Right cardiac atrium (tissue), 5 donors: ENCODE data around the gene NKIRAS1. TPM values are rescaled to one million over a fixed set of nuclear protein-coding genes. Genes with fewer than 3 reads are reported as not detected.
A peak's percentile ranks its signal among the peaks of the same experiment; 100 is the strongest.

Source experiments
- ATAC-seq, 2 donors: fragments of 200-7000 bp; cut with Tn5 transposase; one replicate each; pipeline versions ENCODE4 v1.8.0 to v1.9.1; 2020; ENCODE audit warnings: moderate library complexity in 2 of 2, mild to moderate bottlenecking in 1 of 2
- DNase-seq, 3 donors: peaks; one replicate each; pipeline ENCODE4 v3.0.0-alpha.2; 2020
- H3K27ac ChIP-seq: one replicate; pipeline ENCODE4 v1.5.1; 2013; ENCODE audit warnings: mild to moderate bottlenecking, low read length, control low read depth, moderate library complexity
- H3K27me3 ChIP-seq: one replicate; pipeline ENCODE4 v1.6.1; 2013; ENCODE audit not compliant: control insufficient read depth, insufficient read depth
- H3K4me1 ChIP-seq: one replicate; pipeline ENCODE4 v1.6.1; 2013; ENCODE audit warnings: low read length; ENCODE audit not compliant: control insufficient read depth, insufficient read depth
- H3K4me3 ChIP-seq: one replicate; pipeline ENCODE4 v1.5.1; 2013; ENCODE audit warnings: low read length, control low read depth
- H3K9me3 ChIP-seq: one replicate; pipeline ENCODE4 v1.6.1; 2013; ENCODE audit warnings: low read length; ENCODE audit not compliant: control insufficient read depth
- WGBS: extraction: QIAGEN DNeasy Blood & Tissue Kit; methylation state at CpG from one replicate; pipeline ENCODE4 v1.1.7; 2013; 5-methylcytosine and 5-hydroxymethylcytosine counted together
- intact Hi-C, 4 donors: fragments of 100-400 bp; cut with DNase I; formaldehyde crosslinking; loops; one replicate each; pipeline versions ENCODE4 v1.11.0 to v1.14.0; 2022 to 2023
- polyA plus RNA-seq: library from polyadenylated mRNA; stranded (reverse); fragments of 200-250 nt; gene quantifications from one replicate; pipeline ENCODE4 v1.2.3, GENCODE V29; 2013
- total RNA-seq, 4 donors: library from RNA; stranded (reverse); fragmentation: NEBNext Ultra II Directional; extraction: Animal tissue kit (Norgen Biotek cat#: 25700); gene quantifications; one replicate each; pipeline ENCODE4 v1.2.1, GENCODE V29; 2021
- donor health status: healthy with polysubstance abuse.
- donor health status: DM: no; HTN: yes; CAD: no.
- donor health status: DM: no; HTN: no; CAD: no.
- donor health status: DM: no; HTN: yes; CAD: no; lungs with severe emphysema.
- donor health status: DM: yes; HTN: yes; CAD: no.

The NKIRAS1 gene
- total and polyA plus RNA-seq, 5 donors = 15.1 to 19.1 (median 17.2) TPM

- Histone ChIP-seq H3K4me3 (no peak overlapping the region), H3K9me3 (no peaks in the 10 kb centered on the region), H3K27ac (no peak overlapping the region), H3K27me3 (no peaks in the 10 kb centered on the region), H3K4me1 (peaks cover 16% of the 10 kb centered on the region)
- whole genome bisulfite sequencing = 70% methylated on average over 4 of the region's 4 CpGs
- intact Hi-C loops = no loop called here
- DNase-seq (no peak), ATAC-seq (peak in 1 of 2 donors; percentile 30)
These were observed 35.9 kb upstream of the NKIRAS1 start for GRCh38 chr3:23952646-23953045.

DNA sequence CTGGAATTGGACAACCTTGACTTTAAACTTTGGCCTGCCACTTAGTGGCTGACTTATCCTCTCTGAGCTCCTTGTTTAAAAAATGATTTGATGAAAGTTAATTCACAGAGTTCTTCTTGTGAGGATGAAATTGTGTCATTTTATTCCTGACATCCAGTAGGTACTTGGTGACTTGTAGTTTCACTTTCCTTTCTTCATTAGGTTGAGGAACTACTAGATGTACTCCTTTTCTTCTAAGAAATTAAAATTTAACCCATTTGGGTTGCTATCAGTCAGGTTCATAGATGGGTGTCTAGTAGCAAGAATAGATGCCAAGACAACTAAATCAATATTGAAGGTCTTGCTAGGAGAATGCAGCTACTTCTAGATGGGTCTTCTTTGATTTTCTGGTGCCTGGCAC lies 33.5 kb upstream of the NKIRAS1 start:
- no peak for DNase-seq
- no peak overlapping the region for H3K27ac ChIP-seq
- H3K27me3 ChIP-seq = no peaks in the 10 kb centered on the region
- H3K9me3 ChIP-seq = no peaks in the 10 kb centered on the region
- intact Hi-C loops = no loop called here
- ATAC-seq = no peak
- peaks cover 17% of the 10 kb centered on the region for H3K4me1 ChIP-seq
- H3K4me3 ChIP-seq = no peak overlapping the region

DNA sequence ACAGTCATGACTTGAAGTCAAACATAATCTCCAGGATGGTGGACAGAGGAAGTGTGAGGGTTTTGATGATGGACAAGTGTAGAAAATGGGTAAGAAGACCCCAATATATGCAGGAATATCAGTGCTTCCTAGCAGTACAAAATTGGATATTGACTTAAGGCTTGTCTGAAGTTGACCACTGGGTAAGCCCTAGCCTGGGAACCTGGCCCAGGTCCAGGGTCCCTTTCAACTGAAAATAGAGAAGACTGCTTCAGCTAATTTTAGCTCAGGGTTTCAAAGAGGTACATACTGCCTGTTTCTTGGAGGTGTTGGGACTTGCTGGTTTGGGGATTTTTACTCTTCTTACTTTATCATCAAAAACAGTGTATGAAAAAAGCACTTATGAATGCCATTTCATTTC lies 33.0 kb upstream of the NKIRAS1 start:
- no peak for ATAC-seq
- peak; percentile 42 to 88 (median 72) for DNase-seq
- Histone ChIP-seq H3K4me3 (no peak overlapping the region), H3K27ac (peak overlapping the region; percentile 39), H3K9me3 (no peaks in the 10 kb centered on the region), H3K4me1 (peaks cover 17% of the 10 kb centered on the region), H3K27me3 (no peaks in the 10 kb centered on the region)
- intact Hi-C loops = no loop called here

DNA sequence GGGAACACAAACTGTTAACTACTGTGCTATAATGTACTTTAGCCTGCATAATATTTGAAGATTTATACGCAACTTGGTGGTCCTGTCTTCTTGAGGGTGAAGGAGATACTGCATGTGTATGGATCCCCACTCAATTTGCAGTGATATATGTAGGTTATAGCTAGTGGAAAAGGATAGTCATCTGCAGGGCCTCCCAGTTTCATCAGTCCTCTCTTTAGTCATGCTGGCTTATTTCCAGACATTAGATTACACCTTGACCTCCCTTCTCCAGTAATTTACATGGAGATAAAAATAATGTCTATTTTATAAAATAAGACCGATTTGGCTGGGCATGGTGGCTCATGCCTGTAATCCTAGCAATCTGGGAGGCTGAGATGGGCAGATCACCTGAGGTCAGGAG lies 32.0 kb upstream of the NKIRAS1 start:
- intact Hi-C loops = no loop called here

DNA sequence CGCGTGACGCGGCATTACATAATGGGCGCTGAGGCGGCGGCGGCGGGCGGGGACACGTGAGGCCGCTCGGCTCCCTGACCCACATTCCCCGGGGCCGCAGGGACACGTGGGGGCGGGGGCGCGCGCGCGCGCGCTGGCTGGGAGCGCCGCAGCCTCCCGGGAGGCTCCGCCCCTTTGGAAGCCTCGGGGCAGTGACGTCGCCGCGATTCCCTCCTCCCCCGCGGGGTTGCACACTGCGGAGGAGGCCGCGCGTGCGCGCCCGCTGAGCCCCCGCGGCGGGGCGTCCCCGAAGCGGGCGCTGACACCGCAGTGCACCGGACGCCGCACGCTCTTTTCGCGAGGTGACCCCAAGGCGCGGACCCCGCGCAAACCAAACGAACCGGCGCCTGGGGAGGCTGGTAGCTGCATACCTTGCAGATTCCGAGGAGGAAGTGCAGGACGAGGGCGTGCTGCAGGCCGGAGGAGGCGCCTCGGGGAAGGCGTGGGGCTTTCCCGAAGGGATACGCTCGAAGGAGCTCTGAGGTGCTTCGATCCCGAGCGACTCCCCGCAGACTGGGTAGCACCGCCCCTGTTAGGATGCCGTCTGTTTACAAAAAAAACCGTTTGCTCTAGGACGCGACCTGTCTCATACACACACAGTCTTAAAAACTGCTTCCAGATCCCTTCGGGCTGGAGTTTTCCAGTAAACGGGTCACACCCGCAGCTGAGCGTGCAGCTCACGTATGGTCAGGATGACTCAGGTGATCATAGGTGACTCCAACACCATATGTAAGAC lies 29.3 kb upstream of the NKIRAS1 start:
- H3K27me3 ChIP-seq = no peaks in the 10 kb centered on the region
- DNase-seq = peak; percentile 98 to 100 (median 100)
- H3K27ac ChIP-seq = peak overlapping the region; percentile 78
- peak overlapping the region; percentile 99 for H3K4me3 ChIP-seq
- intact Hi-C loops = no loop called here
- no peaks in the 10 kb centered on the region for H3K9me3 ChIP-seq
- peaks cover 8% of the 10 kb centered on the region for H3K4me1 ChIP-seq
- under 1% methylated on average over 87 of the region's 87 CpGs for WGBS
- ATAC-seq = peak; percentile 95

More for the DNA sequence above, 32.0 kb upstream of the NKIRAS1 start:
- DNase-seq (no peak), ATAC-seq (no peak)
- Histone ChIP-seq H3K4me3 (no peak overlapping the region), H3K4me1 (peaks cover 13% of the 10 kb centered on the region), H3K27ac (no peak overlapping the region), H3K27me3 (no peaks in the 10 kb centered on the region), H3K9me3 (no peaks in the 10 kb centered on the region)
- 87% methylated on average over 2 of the region's 2 CpGs for WGBS

DNA sequence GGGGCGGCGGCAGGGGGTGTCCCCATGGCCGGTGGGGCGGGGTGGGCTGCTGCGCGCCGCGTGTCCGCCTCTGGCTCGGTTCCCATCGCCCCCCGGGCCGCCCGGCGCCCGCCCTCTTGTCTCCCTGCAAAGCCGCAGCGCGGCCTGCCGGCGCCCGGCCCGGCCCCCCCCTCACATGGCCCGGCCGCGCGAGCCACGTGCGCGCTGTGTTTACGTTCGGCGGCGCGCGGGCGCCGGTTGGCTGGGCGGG lies 28.8 kb upstream of the NKIRAS1 start:
- Histone ChIP-seq H3K27me3 (no peaks in the 10 kb centered on the region), H3K4me1 (peaks cover 8% of the 10 kb centered on the region), H3K27ac (peak overlapping the region; percentile 95), H3K4me3 (peak overlapping the region; percentile 99), H3K9me3 (no peaks in the 10 kb centered on the region)
- DNase-seq = no peak
- 1% methylated on average over 39 of the region's 39 CpGs for WGBS
- no peak for ATAC-seq
- intact Hi-C loops = no loop called here

DNA sequence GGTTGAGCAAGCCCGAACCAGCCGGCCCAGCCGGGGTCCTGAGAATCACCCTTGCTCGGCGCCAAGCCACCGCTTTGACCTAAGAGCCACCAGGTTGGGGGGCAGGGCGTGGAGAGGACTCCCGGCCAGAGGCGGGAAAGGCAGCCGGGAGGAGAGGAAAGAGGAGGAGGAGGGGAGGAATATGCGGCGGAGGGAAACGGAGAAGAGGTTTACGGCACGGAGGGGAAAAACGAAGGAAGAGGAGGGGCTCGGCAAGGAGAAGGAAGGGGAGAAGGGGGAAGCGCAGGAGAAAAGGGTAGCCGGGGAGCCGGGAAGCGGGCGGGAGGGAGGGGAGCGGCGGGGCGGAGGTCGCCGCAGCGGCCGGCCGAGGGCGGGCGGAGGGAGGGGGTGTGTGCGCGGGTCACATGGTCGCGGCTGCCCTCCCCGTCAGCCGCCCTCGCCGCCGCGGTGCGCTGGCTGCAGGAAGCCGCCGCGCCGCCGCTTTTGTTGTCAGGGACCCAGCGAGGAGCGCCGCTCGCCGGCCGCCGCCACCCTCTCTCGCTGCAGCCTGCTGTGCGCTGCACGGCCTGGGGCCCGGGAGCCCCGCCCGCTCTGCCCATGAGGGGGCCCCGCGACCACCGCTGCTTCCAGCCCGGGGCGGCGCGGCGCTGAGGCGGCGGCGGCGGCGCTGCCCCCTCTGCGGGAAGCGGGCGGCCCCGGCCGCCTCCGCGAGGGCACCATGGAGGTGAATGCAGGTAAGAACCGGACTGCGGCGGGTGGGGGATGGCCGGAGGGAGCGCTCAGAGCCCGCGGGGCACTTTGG lies 28.3 kb upstream of the NKIRAS1 start, which contains the start of gene NR1D2:
TSS of gene NR1D2 (plus strand) at position 426 of the 802 bp plus-strand sequence. CDS start at position 719, 293 bp downstream.
- no peaks in the 10 kb centered on the region for H3K9me3 ChIP-seq
- H3K4me3 ChIP-seq = peak within 1 kb of the TSS; percentile 99
- under 1% methylated on average over 86 of the region's 88 CpGs for WGBS
- H3K27me3 ChIP-seq = no peaks in the 10 kb centered on the region
- peak; percentile 87 to 95 (median 95) for DNase-seq
- peak; percentile 80 to 81 for ATAC-seq
- intact Hi-C loops = no loop called here
- peak within 1 kb of the TSS; percentile 95 for H3K27ac ChIP-seq
- H3K4me1 ChIP-seq = peaks cover 8% of the 10 kb centered on the region

DNA sequence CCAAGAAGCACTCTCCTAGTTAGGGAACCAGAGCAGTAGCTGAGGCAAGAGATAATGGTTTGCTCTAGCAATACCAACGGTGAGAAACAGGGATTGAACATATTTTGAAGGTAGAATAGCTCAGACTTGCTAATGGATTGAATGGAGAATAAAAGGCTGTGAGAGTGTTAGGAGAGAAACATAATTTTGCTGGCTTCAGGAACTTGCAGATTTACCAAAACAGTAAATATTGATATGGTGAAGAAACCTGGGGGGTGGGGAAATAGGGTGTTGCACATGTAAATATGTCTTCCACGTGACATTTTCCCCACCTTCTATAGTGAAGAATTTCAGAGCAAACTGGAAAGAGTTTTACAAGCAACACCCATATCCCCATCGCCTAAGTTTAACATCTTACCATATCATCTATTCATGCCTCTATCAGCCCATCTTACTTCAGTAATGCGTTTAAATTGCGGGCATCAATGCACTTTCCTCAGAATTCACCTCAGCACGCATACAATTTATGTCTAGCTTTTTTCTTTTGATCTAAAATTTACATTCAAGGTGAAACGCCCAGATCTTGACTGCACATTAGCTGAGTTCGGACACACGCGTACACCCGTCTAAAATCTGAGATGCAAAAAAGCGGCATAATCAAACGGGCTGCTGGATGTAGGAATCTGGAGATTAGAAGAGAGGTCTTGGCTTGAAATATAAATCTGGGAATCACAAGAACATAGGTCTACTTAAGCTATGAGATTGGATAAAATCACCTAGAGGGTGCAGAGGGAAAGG lies 27.4 kb upstream of the NKIRAS1 start:
- Histone ChIP-seq H3K4me1 (peaks cover 5% of the 10 kb centered on the region), H3K9me3 (no peaks in the 10 kb centered on the region), H3K4me3 (peak overlapping the region; percentile 99), H3K27me3 (no peaks in the 10 kb centered on the region), H3K27ac (no peak overlapping the region)
- 10% methylated on average over 13 of the region's 13 CpGs for WGBS
- ATAC-seq (no peak), DNase-seq (no peak)
- intact Hi-C loops = no loop called here

DNA sequence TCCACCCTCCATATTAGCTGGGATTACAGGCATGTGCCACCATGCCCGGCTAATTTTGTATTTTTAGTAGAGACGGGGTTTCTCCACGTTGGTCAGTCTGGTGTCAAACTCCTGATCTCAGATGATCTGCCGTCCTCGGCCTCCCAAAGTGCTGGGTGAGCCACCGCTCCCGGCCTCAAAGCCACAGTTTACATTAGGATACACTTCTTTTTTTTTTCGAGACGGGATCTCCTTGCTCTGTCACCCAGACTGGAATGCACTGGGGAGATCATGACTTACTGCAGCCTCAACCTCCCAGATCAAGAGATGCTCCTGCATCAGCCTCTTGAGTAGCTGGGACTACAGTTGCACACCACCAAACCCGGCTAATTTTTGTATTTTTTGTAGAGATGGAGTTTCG lies 25.8 kb upstream of the NKIRAS1 start:
- H3K4me3 ChIP-seq = no peak overlapping the region
- DNase-seq (no peak), ATAC-seq (no peak)
- H3K4me1 ChIP-seq = no peaks in the 10 kb centered on the region
- no peak overlapping the region for H3K27ac ChIP-seq
- H3K9me3 ChIP-seq = no peaks in the 10 kb centered on the region
- intact Hi-C loops = no loop called here
- no peaks in the 10 kb centered on the region for H3K27me3 ChIP-seq
- 91% methylated on average over 11 of the region's 11 CpGs for WGBS

GRCh38 chr3:23941440-23941839 lies 24.6 kb upstream of the NKIRAS1 start:
- no peak for ATAC-seq
- intact Hi-C loops = no loop called here
- Histone ChIP-seq H3K27ac (no peak overlapping the region), H3K4me1 (no peaks in the 10 kb centered on the region), H3K27me3 (no peaks in the 10 kb centered on the region), H3K9me3 (no peaks in the 10 kb centered on the region), H3K4me3 (no peak overlapping the region)
- 86% methylated on average over 4 of the region's 4 CpGs for WGBS
- DNase-seq = no peak

GRCh38 chr3:23940775-23941174 lies 24.0 kb upstream of the NKIRAS1 start:
- H3K27ac ChIP-seq = no peak overlapping the region
- no peaks in the 10 kb centered on the region for H3K27me3 ChIP-seq
- no peak for ATAC-seq
- no peaks in the 10 kb centered on the region for H3K9me3 ChIP-seq
- intact Hi-C loops = no loop called here
- no peak for DNase-seq
- H3K4me3 ChIP-seq = no peak overlapping the region
- no peaks in the 10 kb centered on the region for H3K4me1 ChIP-seq
- 80% methylated on average over 5 of the region's 5 CpGs for WGBS
